Spleen (tissue), 11 donors: ENCODE results near the gene PLCB1. TPM values are rescaled to one million over a fixed set of nuclear protein-coding genes. Genes with fewer than 3 reads are reported as not detected.

Experiments used
- DNase-seq: peaks from one replicate; pipeline ENCODE4 v3.0.0-alpha.2; 2020
- H3K27ac ChIP-seq, 8 donors: fragments of 200-600 bp; sonication (generic) in 7 of 8; 1 replicate in 4 of 8; 2 replicates in 4 of 8; pipeline versions ENCODE4 v1.5.0 to v1.8.0; 2016 to 2021; ENCODE audit warnings: inconsistent platforms in 4 of 8, mild to moderate bottlenecking in 4 of 8, moderate library complexity in 1 of 8
- H3K27me3 ChIP-seq, 7 donors: fragments of 200-600 bp; sonication (generic) in 6 of 7; replicated peaks in 1 of 7; 1 replicate in 4 of 7; 2 replicates in 3 of 7; pipeline versions ENCODE4 v1.5.0 to v1.8.0; 2016 to 2021; ENCODE audit warnings: inconsistent platforms in 3 of 7, mild to moderate bottlenecking in 1 of 7
- H3K36me3 ChIP-seq, 6 donors: fragments of 200-600 bp; sonication (generic) in 5 of 6; 1 replicate in 4 of 6; 2 replicates in 2 of 6; pipeline versions ENCODE4 v1.5.0 to v1.8.0; 2016 to 2021; ENCODE audit warnings: inconsistent platforms in 2 of 6
- H3K4me1 ChIP-seq, 6 donors: fragments of 200-600 bp; sonication (generic) in 5 of 6; 1 replicate in 3 of 6; 2 replicates in 3 of 6; pipeline versions ENCODE4 v1.5.0 to v1.8.0; 2016 to 2021; ENCODE audit warnings: inconsistent platforms in 3 of 6
- H3K4me3 ChIP-seq, 8 donors: fragments of 200-600 bp; sonication (generic) in 7 of 8; 1 replicate in 4 of 8; 2 replicates in 4 of 8; pipeline versions ENCODE4 v1.5.0 to v1.8.0; 2016 to 2021; ENCODE audit warnings: inconsistent platforms in 4 of 8, mild to moderate bottlenecking in 4 of 8, moderate library complexity in 2 of 8
- H3K9me3 ChIP-seq, 8 donors: fragments of 200-600 bp; sonication (generic) in 7 of 8; 1 replicate in 4 of 8; 2 replicates in 4 of 8; pipeline versions ENCODE4 v1.5.0 to v1.8.0; 2016 to 2021; ENCODE audit warnings: inconsistent platforms in 4 of 8
- POLR2A ChIP-seq, 3 donors: fragments of 450-650 bp; IDR thresholded peaks; one replicate each; pipeline ENCODE4 v1.5.1; 2017; ENCODE audit warnings: antibody characterized with exemption in 3 of 3, mild to moderate bottlenecking in 1 of 3
- POLR2AphosphoS5 ChIP-seq, 3 donors: sonication (generic); formaldehyde crosslinking; IDR thresholded peaks; one replicate each; pipeline ENCODE4 v1.5.1; 2017; ENCODE audit warnings: antibody characterized with exemption in 3 of 3
- WGBS, 5 donors: extraction: QIAGEN DNeasy Blood & Tissue Kit in 3 of 5; methylation state at CpG; one replicate each; pipeline versions ENCODE4 v1.1.5 to v1.1.7; 2013 to 2018; 5-methylcytosine and 5-hydroxymethylcytosine counted together
- intact Hi-C: fragments of 100-400 bp; cut with DNase I; formaldehyde crosslinking; loops from one replicate; pipeline ENCODE4 v1.15.0; 2023; ENCODE audit warnings: low total_unique reads
- polyA plus RNA-seq, 3 donors: library from polyadenylated mRNA; stranded (reverse); fragments of 200-250 nt; gene quantifications; one replicate each; pipeline ENCODE4 v1.2.1, GENCODE V29; 2013
- total RNA-seq, 7 donors: library from RNA; depleted of rRNA in 3 of 7; stranded (reverse); fragments of >200 nt in 3 of 7; fragmentation: NEBNext Ultra II Directional in 4 of 7; extraction: Animal tissue kit (Norgen Biotek cat#: 25700) in 4 of 7; gene quantifications; one replicate each; pipeline versions ENCODE4 v1.1.0 to v1.2.1, GENCODE V29; 2016 to 2021
- TF ChIP-seq, protein P1 (sequence below), 11 experiments: fragments of 200-600 bp in 7 of 11; fragments of 450-650 bp in 4 of 11; sonication (generic) in 4 of 11; IDR thresholded peaks in 8 of 11; conservative IDR thresholded peaks in 3 of 11; 1 replicate in 7 of 11; 2 replicates in 4 of 11; pipeline versions ENCODE4 v1.4.0 to v1.8.0; 2016 to 2021; ENCODE audit warnings: antibody characterized with exemption in 11 of 11, inconsistent platforms in 4 of 11, mild to moderate bottlenecking in 1 of 11
- donor health status: healthy with polysubstance abuse.
- donor health status: DM: no; HTN: no; CAD: no; lungs with moderate emphysema.
- donor health status: DM: no; HTN: no; CAD: no.
- donor health status: Bipolar disorder and iron deficiency.
- donor health status: healthy.
- donor health status: DM: no; HTN: no; CAD: no.
- donor health status: DM: yes; HTN: yes; CAD: no.

Gene PLCB1
- total and polyA plus RNA-seq, 10 donors, result 1.0 to 33.7 (median 16.2) TPM

DNA sequence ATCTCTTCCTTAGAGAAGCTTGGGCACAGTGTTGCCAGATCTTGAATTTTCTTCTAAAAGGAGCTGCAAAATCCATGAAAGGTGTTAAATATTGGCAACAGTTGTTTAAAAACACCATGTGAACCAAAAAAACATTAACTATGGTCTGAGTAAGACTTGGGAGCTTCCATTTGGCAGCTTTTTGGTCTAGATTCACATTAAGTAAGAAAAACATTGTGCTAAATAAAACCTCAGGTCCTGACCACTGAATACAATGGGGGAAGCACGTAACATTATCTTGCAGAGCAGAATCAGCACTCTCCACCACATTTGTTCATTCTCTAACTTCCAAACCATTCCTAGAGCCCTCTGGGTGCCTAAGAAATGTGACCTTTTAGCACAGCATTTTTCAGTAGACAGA is 499.2 kb downstream of the PLCB1 start:
- Histone ChIP-seq H3K4me1 (no peaks in the 10 kb centered on the region), H3K27ac (no peak overlapping the region), H3K36me3 (no peaks in the 10 kb centered on the region), H3K9me3 (no peaks in the 10 kb centered on the region), H3K4me3 (no peak overlapping the region), H3K27me3 (no peaks in the 10 kb centered on the region)
- intact Hi-C loops, result no loop called here
- DNase-seq, result no peak
- WGBS, 5 donors, result 71 to 97% (median 88%) methylated on average over 1 of the region's 1 CpG
- TF ChIP-seq POLR2AphosphoS5 (IDR thresholded peaks at IDR 0.05) (no peak), POLR2A (IDR thresholded peaks at IDR 0.05) (no peak)
- TF ChIP-seq, protein P1, sequence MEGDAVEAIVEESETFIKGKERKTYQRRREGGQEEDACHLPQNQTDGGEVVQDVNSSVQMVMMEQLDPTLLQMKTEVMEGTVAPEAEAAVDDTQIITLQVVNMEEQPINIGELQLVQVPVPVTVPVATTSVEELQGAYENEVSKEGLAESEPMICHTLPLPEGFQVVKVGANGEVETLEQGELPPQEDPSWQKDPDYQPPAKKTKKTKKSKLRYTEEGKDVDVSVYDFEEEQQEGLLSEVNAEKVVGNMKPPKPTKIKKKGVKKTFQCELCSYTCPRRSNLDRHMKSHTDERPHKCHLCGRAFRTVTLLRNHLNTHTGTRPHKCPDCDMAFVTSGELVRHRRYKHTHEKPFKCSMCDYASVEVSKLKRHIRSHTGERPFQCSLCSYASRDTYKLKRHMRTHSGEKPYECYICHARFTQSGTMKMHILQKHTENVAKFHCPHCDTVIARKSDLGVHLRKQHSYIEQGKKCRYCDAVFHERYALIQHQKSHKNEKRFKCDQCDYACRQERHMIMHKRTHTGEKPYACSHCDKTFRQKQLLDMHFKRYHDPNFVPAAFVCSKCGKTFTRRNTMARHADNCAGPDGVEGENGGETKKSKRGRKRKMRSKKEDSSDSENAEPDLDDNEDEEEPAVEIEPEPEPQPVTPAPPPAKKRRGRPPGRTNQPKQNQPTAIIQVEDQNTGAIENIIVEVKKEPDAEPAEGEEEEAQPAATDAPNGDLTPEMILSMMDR (IDR thresholded peaks at IDR 0.05 in 8 of 11, conservative IDR thresholded peaks at IDR 0.05 in 3 of 11), result no peak

DNA sequence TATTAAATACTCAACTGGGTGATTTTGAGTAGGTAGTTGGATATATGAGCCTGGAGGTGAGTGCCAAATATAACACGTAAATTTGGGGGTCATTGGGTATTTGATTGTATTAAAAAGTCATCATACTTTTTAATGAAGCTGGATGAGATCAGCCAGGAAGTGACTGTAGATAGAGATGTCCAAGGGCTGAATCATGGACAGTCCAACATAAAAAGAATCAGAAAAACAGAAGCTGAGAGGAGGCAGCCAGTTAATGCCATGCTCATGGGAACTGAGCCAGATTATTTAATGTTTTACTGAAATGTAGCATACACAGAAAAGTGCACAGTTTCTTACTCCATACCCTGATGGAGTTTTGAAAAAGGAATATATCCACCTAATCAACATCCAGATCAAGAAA is 501.3 kb downstream of the PLCB1 start:
- Histone ChIP-seq H3K27me3 (no peaks in the 10 kb centered on the region), H3K4me1 (no peaks in the 10 kb centered on the region), H3K4me3 (no peak overlapping the region), H3K9me3 (no peaks in the 10 kb centered on the region), H3K27ac (no peak overlapping the region), H3K36me3 (no peaks in the 10 kb centered on the region)
- WGBS, 5 donors, result 63 to 88% (median 82%) methylated on average over 1 of the region's 1 CpG
- DNase-seq, result no peak
- no peak for TF ChIP-seq POLR2A (IDR thresholded peaks at IDR 0.05)
- TF ChIP-seq, protein P1 (IDR thresholded peaks at IDR 0.05 in 8 of 11, conservative IDR thresholded peaks at IDR 0.05 in 3 of 11), result no peak
- TF ChIP-seq POLR2AphosphoS5 (IDR thresholded peaks at IDR 0.05), result no peak
- intact Hi-C loops, result no loop called here

DNA sequence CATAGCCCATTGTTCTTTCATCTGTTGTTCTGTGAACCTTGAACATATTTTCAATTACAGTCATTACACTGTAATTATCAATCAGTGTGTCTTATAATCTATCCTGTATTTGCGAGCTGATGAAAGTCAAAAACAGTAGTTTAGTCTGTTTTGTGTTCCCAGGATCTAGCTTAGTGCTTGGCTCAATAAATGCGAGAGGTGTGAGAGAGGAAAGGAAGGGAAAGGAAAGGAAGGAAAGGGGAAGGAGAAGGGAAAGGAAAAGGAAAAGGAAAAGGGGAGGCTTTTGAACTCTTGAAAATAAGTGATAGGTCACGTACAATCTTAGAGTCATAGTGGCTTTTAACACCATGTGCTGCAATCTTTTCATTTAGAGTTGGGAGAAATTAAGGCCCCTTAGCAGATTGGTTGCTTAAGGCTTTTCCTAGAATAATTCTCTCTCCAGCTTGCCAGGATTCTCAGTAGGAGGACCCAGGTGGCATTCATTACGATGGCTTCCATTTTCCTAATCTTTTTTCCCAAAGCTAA is 503.0 kb downstream of the PLCB1 start:
- intact Hi-C loops, result no loop called here

DNA sequence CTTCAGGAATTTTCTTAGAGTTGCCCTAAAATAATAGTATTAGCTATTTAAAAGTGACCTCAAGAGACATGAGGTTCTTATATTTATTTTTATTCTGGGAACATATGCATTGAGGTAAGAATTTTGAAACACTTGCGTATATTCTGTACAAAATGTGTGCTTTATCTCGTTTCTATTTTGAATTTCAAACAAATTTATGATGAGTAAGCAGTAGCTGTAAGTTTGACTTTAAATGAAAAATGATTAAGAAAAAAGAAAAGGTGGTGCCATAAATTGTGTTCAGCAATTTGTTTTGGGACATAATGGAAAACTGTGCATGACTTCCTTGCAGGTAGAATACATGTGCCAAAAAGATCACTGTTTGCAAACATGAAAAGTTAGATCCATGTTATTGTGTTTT is 503.8 kb downstream of the PLCB1 start:
- Histone ChIP-seq H3K27ac (no peak overlapping the region), H3K9me3 (no peaks in the 10 kb centered on the region), H3K4me3 (no peak overlapping the region), H3K4me1 (no peaks in the 10 kb centered on the region), H3K27me3 (no peaks in the 10 kb centered on the region), H3K36me3 (no peaks in the 10 kb centered on the region)
- 78 to 96% (median 88%) methylated on average over 2 of the region's 2 CpGs for WGBS, 5 donors
- TF ChIP-seq, protein P1 (IDR thresholded peaks at IDR 0.05 in 8 of 11, conservative IDR thresholded peaks at IDR 0.05 in 3 of 11), result no peak
- DNase-seq, result no peak
- intact Hi-C loops, result no loop called here

More for the DNA sequence above, 503.0 kb downstream of the PLCB1 start:
- no peaks in the 10 kb centered on the region for H3K36me3 ChIP-seq
- no peak for DNase-seq
- no peaks in the 10 kb centered on the region for H3K9me3 ChIP-seq
- no peak overlapping the region for H3K27ac ChIP-seq
- no peaks in the 10 kb centered on the region for H3K4me1 ChIP-seq
- 84 to 93% (median 87%) methylated on average over 4 of the region's 4 CpGs for WGBS, 5 donors
- TF ChIP-seq POLR2AphosphoS5 (IDR thresholded peaks at IDR 0.05), result no peak
- TF ChIP-seq, protein P1 (IDR thresholded peaks at IDR 0.05 in 8 of 11, conservative IDR thresholded peaks at IDR 0.05 in 3 of 11), result no peak
- TF ChIP-seq POLR2A (IDR thresholded peaks at IDR 0.05), result no peak
- no peak overlapping the region for H3K4me3 ChIP-seq
- no peaks in the 10 kb centered on the region for H3K27me3 ChIP-seq
